ENCODE data around the gene LPAR1. TPM values are rescaled to one million over a fixed set of nuclear protein-coding genes. Genes with fewer than 3 reads are reported as not detected.

LPAR1 gene
- total RNA-seq, 1 experiment from 2014 or later: 11.0 TPM

DNA sequence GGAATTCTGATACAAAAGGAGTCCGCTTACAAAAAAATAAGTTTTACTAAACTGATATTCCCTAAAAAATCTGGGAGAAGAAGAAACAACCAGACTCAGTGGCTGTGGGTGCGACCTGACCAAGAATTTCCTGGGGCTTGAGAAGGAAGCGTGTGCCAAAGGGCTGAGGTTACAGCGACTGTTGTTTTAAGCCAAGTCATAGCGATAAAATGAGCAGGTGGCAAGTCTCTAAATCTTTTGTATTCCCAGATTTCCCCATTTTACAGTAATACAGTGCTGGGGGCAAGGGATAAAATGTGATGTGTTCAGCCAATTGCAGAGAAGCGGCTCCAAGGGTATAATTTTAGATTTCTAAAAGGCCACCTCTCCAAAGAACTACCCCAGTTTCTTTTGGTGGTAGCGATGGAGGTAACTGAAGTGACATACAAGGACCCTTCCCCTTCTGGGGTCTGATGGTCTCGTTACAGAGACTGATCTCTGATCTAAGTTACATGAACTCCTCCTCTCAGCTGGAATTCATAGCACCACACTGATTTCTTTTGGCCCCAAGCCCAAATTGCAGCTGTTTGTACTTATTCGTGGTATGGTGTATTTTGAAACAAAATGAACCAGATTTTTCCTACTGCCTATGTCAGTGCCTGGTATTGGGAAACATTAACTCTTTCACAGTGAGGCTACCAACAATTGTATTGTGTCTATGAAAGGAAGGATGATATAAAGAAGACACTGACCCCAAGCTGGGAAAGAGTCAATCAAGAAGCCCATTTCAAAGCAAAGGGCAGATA is 41.6 kb downstream of the LPAR1 start:
- POLR2A ChIA-PET: no interaction called here
- Histone ChIP-seq H3K9me3 (ENCODE audit: control insufficient read depth, insufficient read depth, low read depth, low read length) (peaks cover 7% of the 10 kb centered on the region; the same call in 1 of the 2 replicates), H3K4me3 (ENCODE audit: low read depth in 2 of 2, low read length in 2 of 2) (no peak overlapping the region), H3K27ac (ENCODE audit: low read length) (no peak overlapping the region), H3K27me3 (ENCODE audit: control insufficient read depth, insufficient read depth, low read length) (no peaks in the 10 kb centered on the region), H3K4me1 (ENCODE audit: control insufficient read depth, insufficient read depth, low read length) (no peaks in the 10 kb centered on the region), H3K36me3 (ENCODE audit: control insufficient read depth, insufficient read depth, low read length) (no peaks in the 10 kb centered on the region)
- intact Hi-C loops (cut with micrococcal nuclease; ENCODE audit: unreplicated experiment) (no loop called here), in situ Hi-C loops (cut with HindIII; ENCODE audit: low pct_unique_long_range_greater_than_20kb, low sequenced_read_pairs) (no loop called here)
- no peak for DNase-seq (ENCODE audit: low read depth, low spot score)
- TF ChIP-seq, protein P1, sequence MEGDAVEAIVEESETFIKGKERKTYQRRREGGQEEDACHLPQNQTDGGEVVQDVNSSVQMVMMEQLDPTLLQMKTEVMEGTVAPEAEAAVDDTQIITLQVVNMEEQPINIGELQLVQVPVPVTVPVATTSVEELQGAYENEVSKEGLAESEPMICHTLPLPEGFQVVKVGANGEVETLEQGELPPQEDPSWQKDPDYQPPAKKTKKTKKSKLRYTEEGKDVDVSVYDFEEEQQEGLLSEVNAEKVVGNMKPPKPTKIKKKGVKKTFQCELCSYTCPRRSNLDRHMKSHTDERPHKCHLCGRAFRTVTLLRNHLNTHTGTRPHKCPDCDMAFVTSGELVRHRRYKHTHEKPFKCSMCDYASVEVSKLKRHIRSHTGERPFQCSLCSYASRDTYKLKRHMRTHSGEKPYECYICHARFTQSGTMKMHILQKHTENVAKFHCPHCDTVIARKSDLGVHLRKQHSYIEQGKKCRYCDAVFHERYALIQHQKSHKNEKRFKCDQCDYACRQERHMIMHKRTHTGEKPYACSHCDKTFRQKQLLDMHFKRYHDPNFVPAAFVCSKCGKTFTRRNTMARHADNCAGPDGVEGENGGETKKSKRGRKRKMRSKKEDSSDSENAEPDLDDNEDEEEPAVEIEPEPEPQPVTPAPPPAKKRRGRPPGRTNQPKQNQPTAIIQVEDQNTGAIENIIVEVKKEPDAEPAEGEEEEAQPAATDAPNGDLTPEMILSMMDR (IDR thresholded peaks at IDR 0.05): no peak
- ATAC-seq: no peak
- BruUV-seq (replicated peaks): no TSS peak
- CTCF ChIA-PET: no interaction called here

DNA sequence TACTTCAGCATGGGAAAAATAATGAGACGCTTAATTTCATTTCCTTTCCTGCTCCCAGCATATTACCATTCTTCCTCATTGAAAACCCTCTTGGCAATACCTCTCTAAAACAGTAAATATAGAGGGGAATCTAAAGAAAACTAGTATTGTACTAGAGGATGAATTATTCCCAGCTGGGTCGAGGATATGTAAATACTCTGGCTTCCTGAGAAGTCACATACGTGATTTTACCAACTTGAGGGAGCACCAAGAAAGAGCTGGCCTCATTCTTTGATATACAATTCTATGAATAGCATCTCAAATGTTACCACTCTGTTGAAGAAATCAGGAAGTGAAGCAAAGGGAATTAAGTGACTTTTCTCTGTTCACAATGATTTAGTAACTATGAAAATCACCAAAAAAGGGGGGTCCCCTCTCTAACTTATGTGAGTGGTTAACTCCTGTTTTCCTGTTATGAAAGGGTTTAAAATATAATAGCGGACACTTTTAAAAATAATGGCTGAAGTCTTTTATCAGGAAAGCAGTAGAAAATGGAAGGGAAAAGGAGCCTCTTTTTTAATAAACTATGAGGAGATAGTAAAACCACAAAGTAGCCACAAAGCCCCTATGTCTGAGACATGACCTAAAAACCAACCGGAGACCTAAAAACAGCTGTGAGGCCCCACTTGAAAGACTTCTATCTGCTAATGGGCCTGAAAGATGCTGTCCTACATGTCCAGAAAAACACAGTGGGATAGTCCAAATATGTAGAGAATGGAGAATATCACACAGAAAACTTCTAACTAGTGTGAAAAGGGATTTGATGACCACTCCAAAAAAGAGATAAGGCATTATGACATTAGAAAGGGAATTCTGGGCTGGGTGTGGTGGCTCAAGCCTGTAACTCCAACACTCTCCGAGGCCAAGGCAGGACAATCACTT is 42.6 kb downstream of the LPAR1 start:
- BruUV-seq (replicated peaks): no TSS peak
- TF ChIP-seq POLR2AphosphoS5 (IDR thresholded peaks at IDR 0.05; ENCODE audit: low read depth, low read length) (no peak), SIN3A (IDR thresholded peaks at IDR 0.05; ENCODE audit: borderline replicate concordance, insufficient read depth, low read depth, low read length) (no peak), TCF7L2 (IDR thresholded peaks at IDR 0.05; ENCODE audit: low read depth, low read length) (no peak)
- TF ChIP-seq, protein P1 (IDR thresholded peaks at IDR 0.05): no peak
- TF ChIP-seq, protein P2, sequence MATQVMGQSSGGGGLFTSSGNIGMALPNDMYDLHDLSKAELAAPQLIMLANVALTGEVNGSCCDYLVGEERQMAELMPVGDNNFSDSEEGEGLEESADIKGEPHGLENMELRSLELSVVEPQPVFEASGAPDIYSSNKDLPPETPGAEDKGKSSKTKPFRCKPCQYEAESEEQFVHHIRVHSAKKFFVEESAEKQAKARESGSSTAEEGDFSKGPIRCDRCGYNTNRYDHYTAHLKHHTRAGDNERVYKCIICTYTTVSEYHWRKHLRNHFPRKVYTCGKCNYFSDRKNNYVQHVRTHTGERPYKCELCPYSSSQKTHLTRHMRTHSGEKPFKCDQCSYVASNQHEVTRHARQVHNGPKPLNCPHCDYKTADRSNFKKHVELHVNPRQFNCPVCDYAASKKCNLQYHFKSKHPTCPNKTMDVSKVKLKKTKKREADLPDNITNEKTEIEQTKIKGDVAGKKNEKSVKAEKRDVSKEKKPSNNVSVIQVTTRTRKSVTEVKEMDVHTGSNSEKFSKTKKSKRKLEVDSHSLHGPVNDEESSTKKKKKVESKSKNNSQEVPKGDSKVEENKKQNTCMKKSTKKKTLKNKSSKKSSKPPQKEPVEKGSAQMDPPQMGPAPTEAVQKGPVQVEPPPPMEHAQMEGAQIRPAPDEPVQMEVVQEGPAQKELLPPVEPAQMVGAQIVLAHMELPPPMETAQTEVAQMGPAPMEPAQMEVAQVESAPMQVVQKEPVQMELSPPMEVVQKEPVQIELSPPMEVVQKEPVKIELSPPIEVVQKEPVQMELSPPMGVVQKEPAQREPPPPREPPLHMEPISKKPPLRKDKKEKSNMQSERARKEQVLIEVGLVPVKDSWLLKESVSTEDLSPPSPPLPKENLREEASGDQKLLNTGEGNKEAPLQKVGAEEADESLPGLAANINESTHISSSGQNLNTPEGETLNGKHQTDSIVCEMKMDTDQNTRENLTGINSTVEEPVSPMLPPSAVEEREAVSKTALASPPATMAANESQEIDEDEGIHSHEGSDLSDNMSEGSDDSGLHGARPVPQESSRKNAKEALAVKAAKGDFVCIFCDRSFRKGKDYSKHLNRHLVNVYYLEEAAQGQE (IDR thresholded peaks at IDR 0.05; ENCODE audit: insufficient read depth in 1 of 2, low read depth in 2 of 2, low read length in 1 of 2): no peak
- Histone ChIP-seq H3K27me3 (ENCODE audit: control insufficient read depth, insufficient read depth, low read length) (no peaks in the 10 kb centered on the region), H3K4me3 (ENCODE audit: low read depth in 2 of 2, low read length in 2 of 2) (no peak overlapping the region), H3K36me3 (ENCODE audit: control insufficient read depth, insufficient read depth, low read length) (no peaks in the 10 kb centered on the region), H3K9me3 (ENCODE audit: control insufficient read depth, insufficient read depth, low read depth, low read length) (peaks cover 7% of the 10 kb centered on the region; the same call in 1 of the 2 replicates), H3K27ac (ENCODE audit: low read length) (no peak overlapping the region), H3K4me1 (ENCODE audit: control insufficient read depth, insufficient read depth, low read length) (no peaks in the 10 kb centered on the region)
- DNase-seq (ENCODE audit: low read depth, low spot score) (no peak), ATAC-seq (no peak)
- POLR2A ChIA-PET: no interaction called here
- intact Hi-C loops (cut with micrococcal nuclease; ENCODE audit: unreplicated experiment) (no loop called here), in situ Hi-C loops (cut with HindIII; ENCODE audit: low pct_unique_long_range_greater_than_20kb, low sequenced_read_pairs) (no loop called here)
- CTCF ChIA-PET: no interaction called here

All from Panc1 (cell line).